ENCODE results near the gene USE1.

The USE1 gene

GRCh38 chr19:17205237-17206140 lies 9.7 kb upstream of the USE1 start:
- no peak for DNase-seq (ENCODE audit: low read depth)

GRCh38 chr19:17206736-17207581 lies 8.2 kb upstream of the USE1 start:
- no peak for DNase-seq (ENCODE audit: low read depth)

GRCh38 chr19:17209126-17210036 lies 5.8 kb upstream of the USE1 start:
- DNase-seq (ENCODE audit: low read depth) = no peak

- no peak for DNase-seq (ENCODE audit: low read depth)
Measured at GRCh38 chr19:17210296-17210695, 4.9 kb upstream of the USE1 start.

GRCh38 chr19:17211547-17212446 lies 3.4 kb upstream of the USE1 start:
- DNase-seq (ENCODE audit: low read depth) = no peak

- no peak for DNase-seq (ENCODE audit: low read depth)
Measured at GRCh38 chr19:17213334-17213733, 1.8 kb upstream of the USE1 start.

- no peak for DNase-seq (ENCODE audit: low read depth)
Measured at GRCh38 chr19:17214508-17215126, 540 bp upstream of the USE1 start.

GRCh38 chr19:17216058-17216670 lies 1.0 kb downstream of the USE1 start:
- no peak for DNase-seq (ENCODE audit: low read depth)

- DNase-seq (ENCODE audit: low read depth) = no peak
Measured at GRCh38 chr19:17219286-17219685, 4.1 kb downstream of the USE1 start.

- DNase-seq (ENCODE audit: low read depth) = no peak
Measured at GRCh38 chr19:17220207-17220758, 5.1 kb downstream of the USE1 start.

- DNase-seq (ENCODE audit: low read depth) = no peak
Measured at GRCh38 chr19:17225053-17225452, 9.9 kb downstream of the USE1 start.

- DNase-seq (ENCODE audit: low read depth) = peak; percentile 94
Measured at GRCh38 chr19:17226002-17226933, 11.1 kb downstream of the USE1 start, which contains the start of gene OCEL1. TSS of gene OCEL1 (plus strand) at chr19:17226226. CDS start at chr19:17226248, 22 bp downstream.

GRCh38 chr19:17227798-17228367 lies 12.7 kb downstream of the USE1 start:
- DNase-seq (ENCODE audit: low read depth) = no peak

GRCh38 chr19:17229890-17230289 lies 14.7 kb downstream of the USE1 start:
- DNase-seq (ENCODE audit: low read depth) = no peak

- DNase-seq (ENCODE audit: low read depth) = no peak
Measured at GRCh38 chr19:17232258-17232657, 17.1 kb downstream of the USE1 start.

- no peak for DNase-seq (ENCODE audit: low read depth)
Measured at GRCh38 chr19:17234911-17235299, 19.7 kb downstream of the USE1 start.

GRCh38 chr19:17235300-17235970 lies 20.3 kb downstream of the USE1 start:
- peak; percentile 48 for DNase-seq (ENCODE audit: low read depth)

All from stimulated activated CD8-positive, alpha-beta memory T cell treated with anti-CD3 and anti-CD28 coated beads, Interleukin-15, amount 100 ng/mL, for 1 hour (primary cell).